GM21737 (cell line): ENCODE data around the gene RAB4A.
A peak's percentile ranks its signal among the peaks of the same experiment; 100 is the strongest.

ENCODE experiments used
- ATAC-seq: cut with Tn5 transposase; IDR thresholded peaks from one replicate; pipeline ENCODE4 v1.9.1; 2021; ENCODE audit warnings: mild to moderate bottlenecking, moderate library complexity; ENCODE audit not compliant: unreplicated experiment

RAB4A gene

DNA sequence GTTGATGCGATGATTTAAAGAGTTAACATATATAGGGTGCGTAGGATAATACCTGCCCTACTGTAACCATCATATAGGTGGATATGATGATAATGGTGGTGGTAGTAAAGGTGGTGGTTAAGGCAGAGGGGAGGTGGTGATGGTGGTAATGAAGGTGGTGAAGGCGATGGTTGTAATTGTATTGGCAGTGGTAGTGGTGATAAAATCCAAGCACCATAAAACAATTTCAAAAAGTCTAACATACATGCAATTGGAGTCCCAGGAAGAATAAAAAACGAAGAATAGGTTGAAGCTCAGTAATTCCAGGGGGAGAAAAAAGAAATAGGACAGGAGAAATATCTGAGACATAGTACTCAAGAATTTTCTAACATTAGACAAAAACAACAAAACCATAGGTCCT lies 27.3 kb upstream of the RAB4A start:
- ATAC-seq: no peak

DNA sequence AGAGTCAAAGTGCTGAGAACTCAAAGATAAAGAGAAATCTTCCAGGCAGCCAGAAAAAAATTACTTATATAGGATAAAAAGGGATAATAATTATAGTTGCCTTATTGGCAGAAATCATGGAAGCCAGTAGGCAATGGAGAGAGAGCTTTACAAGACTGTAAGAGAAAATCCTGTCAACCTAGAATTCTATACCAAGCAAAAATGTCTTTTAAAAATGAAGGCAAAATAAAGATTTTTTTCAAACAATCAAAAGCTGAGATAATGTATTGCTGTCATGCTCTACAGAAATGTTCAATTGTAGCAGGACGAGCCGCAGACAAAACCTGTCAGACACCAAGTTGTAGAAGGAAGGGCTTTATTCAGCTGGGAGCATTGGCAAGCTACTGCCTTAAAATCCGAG lies 26.8 kb upstream of the RAB4A start:
- no peak for ATAC-seq

GRCh38 chr1:229247871-229248270 lies 23.0 kb upstream of the RAB4A start:
- ATAC-seq: no peak

DNA sequence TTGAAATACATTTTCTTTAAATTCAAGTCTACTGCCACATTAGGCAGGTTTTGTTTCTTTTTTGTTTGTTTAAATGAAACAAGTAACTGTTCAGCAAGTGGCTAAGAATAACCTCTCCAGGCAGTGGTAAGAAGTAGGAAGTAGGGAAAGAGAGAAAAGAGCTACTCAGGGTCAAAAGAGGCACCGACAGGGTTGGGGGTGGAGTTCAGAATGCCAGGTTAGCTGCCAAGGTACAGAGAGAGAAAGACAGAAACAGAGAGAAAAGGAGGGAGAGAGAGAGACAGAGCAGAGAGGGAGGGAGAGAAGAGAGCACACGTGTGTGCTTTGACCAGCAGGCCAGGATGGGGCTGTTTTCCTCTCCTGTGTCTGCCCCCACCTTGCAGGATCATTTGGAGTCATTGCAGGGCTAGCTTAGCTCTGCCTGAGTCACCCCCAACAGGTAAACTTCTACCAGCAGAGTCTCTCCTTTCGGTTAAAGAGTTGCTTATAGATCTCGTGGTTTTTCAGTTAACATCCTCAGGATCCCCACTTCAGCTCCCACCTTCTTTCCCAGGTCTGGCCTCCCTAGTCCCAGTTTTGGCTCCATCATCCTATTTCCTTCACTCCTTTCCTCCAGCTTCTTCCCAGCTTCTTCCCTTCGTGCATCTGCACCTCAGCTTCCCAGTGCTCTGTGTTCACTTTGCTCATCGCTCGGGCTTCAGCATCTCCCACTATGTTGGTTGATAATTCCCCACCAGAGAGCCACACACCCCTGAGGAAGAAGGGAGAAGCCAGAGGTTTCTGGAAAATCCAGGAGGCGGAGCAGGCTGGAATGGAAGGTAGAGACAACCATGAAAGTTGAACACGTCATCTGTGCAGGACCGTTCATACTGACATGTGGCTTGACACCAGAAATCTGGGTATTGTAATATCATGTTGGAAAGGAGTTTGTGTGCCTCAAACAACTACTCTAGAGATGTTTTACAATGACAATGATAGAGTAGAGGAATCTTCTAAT lies 21.8 kb upstream of the RAB4A start:
- no peak for ATAC-seq

GRCh38 chr1:229249854-229250644 lies 20.9 kb upstream of the RAB4A start:
- ATAC-seq: no peak

- ATAC-seq: no peak
Measured at GRCh38 chr1:229251185-229251584, 19.7 kb upstream of the RAB4A start.

- ATAC-seq: no peak
Measured at GRCh38 chr1:229252228-229252984, 18.5 kb upstream of the RAB4A start.

DNA sequence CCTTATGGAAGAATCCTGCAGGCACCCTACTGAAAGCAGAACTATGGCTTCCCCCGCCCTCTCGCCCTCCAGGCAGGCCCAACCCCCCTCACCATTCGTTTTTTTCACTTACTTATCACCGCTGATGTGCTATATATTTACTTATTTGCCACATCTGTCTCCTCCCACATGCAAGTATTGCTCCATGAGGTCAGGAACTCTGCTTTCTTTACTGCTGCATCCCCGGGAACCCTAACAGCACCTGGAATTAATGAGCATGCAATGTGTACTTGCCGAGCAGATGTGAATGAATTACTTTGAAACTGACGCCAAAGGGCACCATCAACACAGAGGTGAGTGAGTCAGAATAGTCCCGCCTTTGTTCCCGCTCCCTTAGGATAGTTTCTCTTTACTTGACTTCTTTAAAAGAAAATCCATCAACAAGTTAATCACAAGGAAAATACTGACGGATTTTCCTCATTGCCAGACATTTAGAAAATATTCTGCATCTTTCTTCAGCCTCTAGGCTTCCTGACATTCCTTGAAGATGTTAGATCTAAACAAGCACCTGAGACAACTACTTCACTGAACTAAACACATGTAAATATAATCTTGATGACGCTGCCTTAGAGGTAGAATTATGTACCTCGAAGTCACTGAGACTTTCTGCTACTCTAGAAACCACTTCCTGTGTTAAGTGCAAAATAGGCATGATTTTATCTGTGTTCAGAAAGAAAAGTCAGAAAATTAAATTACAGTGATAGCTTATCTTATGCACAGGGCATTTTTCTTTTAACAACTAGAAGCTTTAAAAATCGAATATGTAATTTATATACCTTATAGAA lies 17.5 kb upstream of the RAB4A start:
- ATAC-seq: peak; percentile 53

DNA sequence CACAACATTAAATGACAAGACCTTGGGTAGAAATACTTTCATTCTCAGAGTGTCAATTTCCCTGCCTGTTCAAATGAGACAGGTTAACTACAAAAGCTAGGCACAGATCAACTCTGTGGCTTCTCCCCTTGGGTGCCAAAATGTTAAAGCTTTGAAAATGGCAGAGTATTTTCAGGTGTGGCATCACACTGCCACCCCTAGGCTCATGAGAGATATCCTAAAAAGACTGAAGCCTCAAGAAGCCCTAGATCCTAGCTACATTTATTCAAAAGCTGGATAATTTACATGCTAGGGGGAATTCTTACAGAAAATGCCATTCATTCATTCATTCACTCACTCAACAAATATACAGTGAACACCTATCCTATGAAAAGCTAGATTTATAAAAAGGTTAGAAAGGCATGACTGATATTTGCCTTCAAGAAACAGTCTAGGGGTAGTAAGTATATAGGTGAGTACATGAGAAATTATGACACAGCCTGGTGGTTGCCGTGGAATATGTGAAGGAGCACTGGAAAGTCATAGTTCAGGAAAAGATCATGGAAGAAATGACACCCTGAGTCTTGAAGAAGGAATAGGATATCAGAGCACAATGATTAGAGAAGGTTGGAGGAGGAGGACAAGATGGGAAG lies 15.9 kb upstream of the RAB4A start:
- no peak for ATAC-seq

DNA sequence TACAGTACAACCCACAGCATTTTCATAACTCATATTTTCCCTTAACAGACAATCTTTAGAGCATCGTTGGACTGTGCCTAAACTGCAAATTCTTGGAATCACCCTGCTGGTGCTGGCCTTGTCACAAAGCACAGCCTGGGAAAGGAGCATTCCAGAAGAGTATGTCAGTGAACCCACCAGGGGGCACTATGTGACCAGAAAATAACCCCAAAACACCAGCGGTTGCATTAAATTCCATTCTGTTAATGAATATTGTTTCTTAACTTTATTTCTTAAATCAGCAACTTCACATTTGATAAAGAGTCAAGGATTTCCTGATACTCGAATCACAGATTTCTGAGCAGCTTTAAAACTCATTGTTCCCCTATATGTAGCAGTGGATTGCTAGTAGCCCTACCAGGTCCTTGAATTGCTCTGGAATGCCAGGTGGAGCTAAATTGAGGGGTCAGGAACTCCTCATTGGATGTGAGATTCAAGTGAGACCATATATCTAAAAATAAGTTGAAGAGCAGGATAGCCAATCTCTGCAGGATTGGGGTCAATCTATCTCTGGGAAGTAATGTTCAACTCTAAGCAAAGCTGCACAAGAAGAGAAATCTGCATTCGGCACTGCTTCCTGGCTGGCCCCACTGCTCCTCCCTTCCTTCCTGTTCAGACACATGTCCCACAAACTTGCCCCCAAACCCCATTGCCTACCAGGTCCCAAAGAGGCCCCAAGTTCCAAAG lies 12.7 kb upstream of the RAB4A start:
- ATAC-seq: no peak

GRCh38 chr1:229258757-229259060 lies 12.2 kb upstream of the RAB4A start:
- ATAC-seq: no peak

DNA sequence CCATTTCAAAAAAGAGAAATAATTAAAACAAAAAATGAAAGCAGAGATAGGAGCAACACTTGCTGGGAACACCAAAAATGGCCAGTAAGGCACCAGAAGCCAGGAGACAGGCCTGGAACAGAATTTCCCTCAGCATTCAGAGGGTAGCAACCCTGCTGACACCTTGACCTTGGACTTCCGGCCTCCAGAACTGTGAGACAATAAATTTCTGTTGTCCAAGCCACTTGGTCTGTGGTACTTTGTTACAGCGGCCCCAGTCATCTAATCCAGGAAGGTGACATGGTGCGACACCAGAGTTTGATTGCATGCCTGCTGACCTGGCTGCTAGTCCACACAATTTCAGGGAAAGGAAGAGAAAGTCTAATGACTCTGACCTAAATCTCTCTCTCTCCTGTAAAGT lies 10.6 kb upstream of the RAB4A start:
- ATAC-seq: no peak

GRCh38 chr1:229262239-229262638 lies 8.7 kb upstream of the RAB4A start:
- ATAC-seq: no peak

DNA sequence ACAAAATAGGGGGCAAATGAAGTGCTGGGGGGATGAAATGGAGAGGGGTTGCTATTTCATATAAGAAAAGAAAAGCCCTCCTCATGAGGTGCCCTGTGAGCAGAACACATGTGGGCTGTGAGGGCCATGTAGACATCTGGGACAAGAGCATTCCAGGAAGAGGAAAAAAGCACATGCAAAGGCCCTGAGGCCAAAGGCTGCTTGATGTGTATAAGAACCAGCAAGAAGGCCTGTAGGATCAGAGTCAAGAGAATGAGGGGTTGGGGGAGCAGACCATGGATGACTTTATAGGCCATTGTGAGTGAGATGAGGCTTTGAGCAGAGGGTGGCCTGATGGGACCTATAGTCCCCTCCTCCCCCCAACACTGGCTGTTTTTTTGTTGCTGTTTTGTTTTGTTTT lies 7.7 kb upstream of the RAB4A start:
- no peak for ATAC-seq

DNA sequence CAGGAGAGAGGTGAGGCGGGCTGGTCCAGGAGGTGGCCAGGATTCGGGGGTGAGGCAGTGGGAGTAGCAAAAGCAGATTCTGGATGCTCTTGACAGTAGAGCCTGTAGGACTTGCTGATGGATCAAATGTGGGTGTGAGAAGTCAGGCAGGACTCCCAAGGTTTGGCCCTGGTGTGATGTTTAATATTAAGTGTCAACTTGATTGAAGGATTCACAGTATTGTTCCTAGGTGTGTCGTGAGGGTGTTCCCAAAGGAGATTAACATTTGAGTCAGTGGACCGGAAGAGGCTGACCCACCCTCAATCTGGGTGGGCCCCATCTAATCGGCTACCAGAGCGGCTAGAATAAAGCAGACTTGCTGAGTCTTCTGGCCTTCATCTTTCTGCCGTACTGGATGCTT lies 6.8 kb upstream of the RAB4A start:
- ATAC-seq: no peak

DNA sequence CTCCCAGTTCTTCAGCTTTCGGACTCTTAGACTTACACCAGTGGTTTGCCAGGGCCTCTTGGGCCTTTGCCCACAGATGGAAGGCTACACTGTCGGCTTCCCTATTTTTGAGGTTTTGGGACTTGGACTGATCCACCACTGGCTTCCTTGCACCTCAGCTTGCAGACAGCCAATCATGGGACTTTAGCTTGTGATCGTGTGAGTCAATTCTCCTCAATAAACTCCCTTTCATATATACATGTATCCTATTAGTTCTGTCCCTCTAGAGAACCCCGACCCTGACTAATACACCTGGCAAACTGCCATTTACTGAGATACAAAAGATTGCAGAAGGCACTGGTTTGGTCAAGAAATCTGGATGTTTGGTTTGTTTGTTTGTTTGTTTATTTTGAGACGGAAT lies 6.4 kb upstream of the RAB4A start:
- ATAC-seq: no peak

- ATAC-seq: no peak
Measured at GRCh38 chr1:229266274-229266673, 4.6 kb upstream of the RAB4A start.

DNA sequence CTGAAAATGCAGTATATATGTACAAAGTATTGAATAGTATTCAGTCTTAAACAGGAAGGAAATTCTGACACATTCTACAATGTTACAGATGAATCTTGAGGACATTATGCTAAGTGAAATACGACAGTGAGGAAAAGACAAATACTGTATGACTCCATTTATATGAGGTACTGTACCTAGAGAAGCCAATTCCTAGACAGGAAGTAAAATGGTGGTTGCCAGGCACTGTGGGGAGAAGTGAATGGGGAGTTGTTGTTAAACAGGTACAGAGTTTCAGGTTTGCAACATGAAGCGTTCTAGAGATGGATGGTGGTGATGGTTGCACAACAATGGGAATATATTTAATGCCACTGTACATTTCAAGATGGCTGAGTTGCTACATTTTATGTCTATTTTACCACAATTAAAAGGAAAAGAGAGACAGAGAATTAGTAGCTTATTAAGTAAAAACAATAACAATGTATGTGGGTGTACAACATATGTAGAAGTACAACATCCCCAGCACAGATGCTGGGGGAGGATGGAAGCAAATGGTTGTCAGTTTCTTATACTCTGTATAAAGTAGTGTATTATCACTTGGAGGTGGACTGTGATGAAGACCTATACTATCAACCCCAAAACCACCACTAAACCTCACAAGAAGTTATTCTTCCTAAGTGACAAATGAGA lies 3.9 kb upstream of the RAB4A start:
- ATAC-seq: no peak

DNA sequence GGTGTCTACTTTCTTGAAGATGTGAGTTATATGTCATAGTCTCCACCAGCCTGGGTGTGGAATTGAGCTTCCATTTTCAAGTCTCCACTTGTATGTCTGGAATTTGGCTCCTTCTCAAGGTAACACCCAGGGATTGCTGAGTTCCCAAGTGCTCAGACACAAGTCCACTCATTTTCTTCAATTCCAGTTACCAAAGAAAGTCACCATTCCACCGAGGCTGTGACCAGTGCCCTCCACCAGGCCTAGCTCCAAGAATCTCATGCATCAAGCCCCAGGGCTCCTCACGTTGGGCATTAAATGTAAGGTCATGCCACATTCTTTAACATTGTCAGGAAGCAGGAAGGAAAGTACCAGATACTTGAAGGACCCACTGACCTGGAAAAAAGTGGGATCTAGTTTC lies 2.4 kb upstream of the RAB4A start:
- ATAC-seq: no peak
